Stomach (tissue), 9 donors: ENCODE data around the gene LRFN3. TPM values are rescaled to one million over a fixed set of nuclear protein-coding genes. Genes with fewer than 3 reads are reported as not detected.

Experiments
- DNase-seq, 2 donors: peaks; one replicate each; pipeline versions ENCODE4 v3.0.0 to v3.0.0-alpha.2; 2013 to 2019
- H3K27ac ChIP-seq, 5 donors: fragments of 200-600 bp in 4 of 5; sonication (generic) in 4 of 5; one replicate each; pipeline ENCODE4 v1.5.1; 2013 to 2019; ENCODE audit warnings: mild to moderate bottlenecking in 1 of 5, moderate library complexity in 1 of 5
- H3K27me3 ChIP-seq, 3 donors: fragments of 200-600 bp; sonication (generic); one replicate each; pipeline ENCODE4 v1.5.1; 2017 to 2019; ENCODE audit warnings: mixed run types in 1 of 3
- H3K36me3 ChIP-seq, 4 donors: fragments of 200-600 bp; sonication (generic); 1 replicate in 3 of 4; 2 replicates in 1 of 4; pipeline ENCODE4 v1.5.1; 2016 to 2019
- H3K4me1 ChIP-seq, 4 donors: fragments of 200-600 bp; sonication (generic); one replicate each; pipeline ENCODE4 v1.5.1; 2016 to 2019
- H3K4me3 ChIP-seq, 4 donors: fragments of 200-600 bp; sonication (generic) in 3 of 4; one replicate each; pipeline ENCODE4 v1.5.1; 2016 to 2019; ENCODE audit warnings: mild to moderate bottlenecking in 1 of 4
- H3K9me3 ChIP-seq, 4 donors: fragments of 200-600 bp; sonication (generic); one replicate each; pipeline ENCODE4 v1.5.1; 2016 to 2019
- CTCF ChIP-seq, 7 experiments: fragments of 450-650 bp in 4 of 7; fragments of 200-600 bp in 3 of 7; sonication (generic) in 3 of 7; IDR thresholded peaks; one replicate each; pipeline ENCODE4 v1.5.1; 2016 to 2019; ENCODE audit warnings: antibody characterized with exemption in 7 of 7, control low read depth in 2 of 7, mild to moderate bottlenecking in 1 of 7
- EP300 ChIP-seq: sonication (generic); formaldehyde crosslinking; IDR thresholded peaks from one replicate; pipeline ENCODE4 v1.6.1; 2017; ENCODE audit warnings: antibody characterized with exemption
- POLR2A ChIP-seq, 4 donors: fragments of 450-650 bp; IDR thresholded peaks; one replicate each; pipeline ENCODE4 v1.6.1; 2016; ENCODE audit warnings: antibody characterized with exemption in 4 of 4, control low read depth in 2 of 4, mild to moderate bottlenecking in 1 of 4, moderate library complexity in 1 of 4
- POLR2AphosphoS5 ChIP-seq, 3 donors: sonication (generic); formaldehyde crosslinking; IDR thresholded peaks; one replicate each; pipeline ENCODE4 v1.6.1; 2016; ENCODE audit warnings: antibody characterized with exemption in 3 of 3
- WGBS, 5 donors: extraction: QIAGEN DNeasy Blood & Tissue Kit in 3 of 5; methylation state at CpG; one replicate each; pipeline versions ENCODE4 v1.1.5 to v1.1.7; 2013 to 2018; 5-methylcytosine and 5-hydroxymethylcytosine counted together
- intact Hi-C: fragments of 100-400 bp; cut with DNase I; formaldehyde crosslinking; loops from one replicate; pipeline ENCODE4 v1.15.1; 2023; ENCODE audit warnings: low total_unique reads
- polyA plus RNA-seq, 3 donors: library from polyadenylated mRNA; stranded (reverse); fragments of 200-250 nt; gene quantifications; one replicate each; pipeline ENCODE4 v1.2.3, GENCODE V29; 2013
- total RNA-seq, 5 donors: library from RNA; depleted of rRNA; stranded (reverse); fragments of >200 nt; gene quantifications; one replicate each; pipeline versions ENCODE4 v1.1.0 to v1.2.3, GENCODE V29; 2014 to 2016
- donor health status: healthy with polysubstance abuse.
- donor health status: Bipolar disorder and iron deficiency.
- donor health status: healthy.

The LRFN3 gene
- total and polyA plus RNA-seq, 8 donors: 0.73 to 48.1 (median 3.5) TPM

GRCh38 chr19:35895911-35896642 is 40.1 kb upstream of the LRFN3 start:
- no peak for DNase-seq
- H3K27ac ChIP-seq: no peak overlapping the region
- no peaks in the 10 kb centered on the region for H3K9me3 ChIP-seq
- peaks cover 27 to 66% (median 64%) of the 10 kb centered on the region in 4 donors for H3K36me3 ChIP-seq
- WGBS, 5 donors: 81 to 90% (median 89%) methylated on average over 17 to 21 of the region's 21 CpGs
- H3K27me3 ChIP-seq: no peaks in the 10 kb centered on the region
- intact Hi-C loops: loop anchor here (5.0 kb wide), 1 partner anchor 36 kb away; no protein-coding TSS in a partner anchor
- peaks cover 14 to 37% (median 20%) of the 10 kb centered on the region in 4 donors for H3K4me1 ChIP-seq
- no peak for TF ChIP-seq CTCF (IDR thresholded peaks at IDR 0.05)
- TF ChIP-seq POLR2A (IDR thresholded peaks at IDR 0.05): no peak
- TF ChIP-seq EP300: no peak
- H3K4me3 ChIP-seq: no peak overlapping the region

GRCh38 chr19:35896643-35897040 is 39.5 kb upstream of the LRFN3 start:
- Histone ChIP-seq H3K4me1 (peaks cover 17 to 43% (median 25%) of the 10 kb centered on the region in 4 donors), H3K9me3 (no peaks in the 10 kb centered on the region), H3K36me3 (peaks cover 27 to 64% (median 59%) of the 10 kb centered on the region in 4 donors), H3K27me3 (no peaks in the 10 kb centered on the region), H3K4me3 (no peak overlapping the region), H3K27ac (no peak overlapping the region)
- intact Hi-C loops: loop anchor here (5.0 kb wide), 1 partner anchor 36 kb away; no protein-coding TSS in a partner anchor
- 88 to 95% (median 95%) methylated on average over 5 to 13 of the region's 13 CpGs for WGBS, 5 donors
- DNase-seq: no peak
- TF ChIP-seq CTCF (IDR thresholded peaks at IDR 0.05) (no peak), POLR2A (IDR thresholded peaks at IDR 0.05) (no peak), POLR2AphosphoS5 (IDR thresholded peaks at IDR 0.05) (no peak), EP300 (no peak)

- peak overlapping the region; percentile 72 to 95 (median 74) for H3K4me3 ChIP-seq
- intact Hi-C loops: loop anchor here (5.0 kb wide), 1 partner anchor 34 kb away; no protein-coding TSS in a partner anchor
- H3K27me3 ChIP-seq: no peaks in the 10 kb centered on the region
- 87 to 95% (median 92%) methylated on average over 11 to 13 of the region's 13 CpGs for WGBS, 5 donors
- H3K9me3 ChIP-seq: no peaks in the 10 kb centered on the region
- TF ChIP-seq CTCF (IDR thresholded peaks at IDR 0.05) (no peak), POLR2A (IDR thresholded peaks at IDR 0.05) (no peak), POLR2AphosphoS5 (IDR thresholded peaks at IDR 0.05) (no peak), EP300 (no peak)
- no peak for DNase-seq
- peaks cover 17 to 55% (median 27%) of the 10 kb centered on the region in 4 donors for H3K4me1 ChIP-seq
- H3K27ac ChIP-seq: peak overlapping the region in 4 of 5 donors; percentile 84 to 95 (median 94)
- peaks cover 27 to 52% (median 47%) of the 10 kb centered on the region in 4 donors for H3K36me3 ChIP-seq
Measured at GRCh38 chr19:35897706-35898451, 38.3 kb upstream of the LRFN3 start.

- TF ChIP-seq POLR2AphosphoS5 (IDR thresholded peaks at IDR 0.05) (no peak), CTCF (IDR thresholded peaks at IDR 0.05) (no peak), EP300 (no peak), POLR2A (IDR thresholded peaks at IDR 0.05) (no peak)
- WGBS, 5 donors: 5 to 9% (median 9%) methylated on average over 14 to 17 of the region's 17 CpGs
- Histone ChIP-seq H3K27ac (peak overlapping the region; percentile 84 to 95 (median 93)), H3K36me3 (peaks cover 27 to 46% (median 41%) of the 10 kb centered on the region in 4 donors), H3K9me3 (no peaks in the 10 kb centered on the region), H3K27me3 (no peaks in the 10 kb centered on the region), H3K4me3 (peak overlapping the region; percentile 72 to 95 (median 74)), H3K4me1 (peaks cover 19 to 60% (median 32%) of the 10 kb centered on the region in 4 donors)
- no peak for DNase-seq
- intact Hi-C loops: loop anchor here (5.0 kb wide), 1 partner anchor 34 kb away; no protein-coding TSS in a partner anchor
Measured at GRCh38 chr19:35898499-35898809, 37.7 kb upstream of the LRFN3 start.
